Astrocyte of the spinal cord (primary cell): ENCODE results near the gene KLK10.

Experiments used
- DNase-seq: peaks from one replicate; pipeline ENCODE4 v3.0.0; 2011; ENCODE audit warnings: low read depth, low spot score
- H3K4me3 ChIP-seq: 2 replicates; pipeline ENCODE4 v1.5.1; 2011; ENCODE audit warnings: low read depth, mild to moderate bottlenecking, low read length, moderate library complexity
- in situ Hi-C: cut with HindIII; loops from 2 replicates; pipeline ENCODE4 v1.10.0; 2017; ENCODE audit warnings: low sequenced_read_pairs
- TF ChIP-seq, protein P1 (sequence below): IDR thresholded peaks from 2 replicates; pipeline ENCODE4 v1.5.1; 2012; ENCODE audit warnings: low read depth, mild to moderate bottlenecking, low read length, inconsistent platforms

The KLK10 gene, protein sequence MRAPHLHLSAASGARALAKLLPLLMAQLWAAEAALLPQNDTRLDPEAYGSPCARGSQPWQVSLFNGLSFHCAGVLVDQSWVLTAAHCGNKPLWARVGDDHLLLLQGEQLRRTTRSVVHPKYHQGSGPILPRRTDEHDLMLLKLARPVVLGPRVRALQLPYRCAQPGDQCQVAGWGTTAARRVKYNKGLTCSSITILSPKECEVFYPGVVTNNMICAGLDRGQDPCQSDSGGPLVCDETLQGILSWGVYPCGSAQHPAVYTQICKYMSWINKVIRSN

DNA sequence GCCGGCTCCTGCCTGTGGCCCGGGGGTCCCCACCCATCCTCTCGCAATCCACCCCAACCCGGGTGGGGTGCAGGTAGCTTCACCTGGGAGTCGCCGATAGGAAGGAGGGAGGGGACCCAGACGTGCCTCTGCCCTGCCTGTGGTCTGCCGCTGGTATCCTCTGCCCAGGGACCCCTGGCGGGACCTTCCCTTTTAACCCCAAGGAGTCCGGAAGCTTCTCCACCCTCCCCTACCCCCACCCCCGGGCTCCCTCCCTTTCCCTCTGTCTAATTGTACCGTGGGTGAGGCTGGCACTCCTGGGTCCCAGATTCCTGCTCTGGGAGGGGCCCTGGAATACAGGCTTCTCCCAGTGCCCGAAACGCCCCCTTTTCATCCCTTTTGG lies at the start of gene KLK10:
KLK10 (minus strand) TSS at position 166 of the 382 bp plus-strand sequence. CDS start 579 bp downstream, outside the sequence.
- no peak for DNase-seq
- TF ChIP-seq, protein P1, sequence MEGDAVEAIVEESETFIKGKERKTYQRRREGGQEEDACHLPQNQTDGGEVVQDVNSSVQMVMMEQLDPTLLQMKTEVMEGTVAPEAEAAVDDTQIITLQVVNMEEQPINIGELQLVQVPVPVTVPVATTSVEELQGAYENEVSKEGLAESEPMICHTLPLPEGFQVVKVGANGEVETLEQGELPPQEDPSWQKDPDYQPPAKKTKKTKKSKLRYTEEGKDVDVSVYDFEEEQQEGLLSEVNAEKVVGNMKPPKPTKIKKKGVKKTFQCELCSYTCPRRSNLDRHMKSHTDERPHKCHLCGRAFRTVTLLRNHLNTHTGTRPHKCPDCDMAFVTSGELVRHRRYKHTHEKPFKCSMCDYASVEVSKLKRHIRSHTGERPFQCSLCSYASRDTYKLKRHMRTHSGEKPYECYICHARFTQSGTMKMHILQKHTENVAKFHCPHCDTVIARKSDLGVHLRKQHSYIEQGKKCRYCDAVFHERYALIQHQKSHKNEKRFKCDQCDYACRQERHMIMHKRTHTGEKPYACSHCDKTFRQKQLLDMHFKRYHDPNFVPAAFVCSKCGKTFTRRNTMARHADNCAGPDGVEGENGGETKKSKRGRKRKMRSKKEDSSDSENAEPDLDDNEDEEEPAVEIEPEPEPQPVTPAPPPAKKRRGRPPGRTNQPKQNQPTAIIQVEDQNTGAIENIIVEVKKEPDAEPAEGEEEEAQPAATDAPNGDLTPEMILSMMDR = no peak
- in situ Hi-C loops = no loop called here
- no peak within 1 kb of the TSS for H3K4me3 ChIP-seq

DNA sequence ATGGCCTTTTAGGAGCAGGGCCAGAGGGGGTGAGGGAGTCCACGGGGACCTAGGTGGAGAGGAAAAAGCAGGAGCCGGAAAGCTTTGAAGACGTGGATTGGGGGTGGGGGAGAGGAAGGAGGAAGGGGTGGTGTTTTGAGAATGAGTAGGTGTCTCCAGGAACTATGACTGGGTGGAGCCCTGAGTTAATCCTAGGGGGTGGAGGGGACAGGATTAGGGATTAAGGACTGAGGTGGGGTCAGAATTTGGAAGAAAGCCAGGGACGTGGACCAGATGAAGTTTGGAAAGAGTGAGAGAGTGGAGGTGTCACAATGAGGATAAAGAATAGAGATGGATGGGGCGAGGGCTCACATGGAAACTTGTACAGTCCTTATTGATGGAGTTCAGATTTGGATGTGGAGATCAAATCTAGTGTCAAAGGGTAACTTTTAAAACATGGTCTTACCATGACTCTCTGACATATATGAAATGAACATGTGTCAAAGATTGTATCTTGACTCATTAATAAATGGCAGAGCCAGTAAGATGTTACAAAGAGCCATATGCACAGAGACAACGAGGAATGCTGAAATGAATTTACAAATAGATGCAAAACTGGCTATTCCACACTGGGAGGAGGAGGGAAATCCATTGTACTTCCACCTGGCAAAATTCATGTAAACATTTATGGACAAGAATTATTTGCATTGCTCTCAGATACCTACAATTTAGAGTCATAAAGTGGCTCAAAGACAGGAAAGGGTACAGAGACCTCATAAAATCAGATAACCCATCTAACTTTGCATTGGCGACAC lies 47.1 kb upstream of the KLK10 start:
- H3K4me3 ChIP-seq = no peak overlapping the region
- TF ChIP-seq, protein P1 = no peak
- in situ Hi-C loops = no loop called here
- no peak for DNase-seq

DNA sequence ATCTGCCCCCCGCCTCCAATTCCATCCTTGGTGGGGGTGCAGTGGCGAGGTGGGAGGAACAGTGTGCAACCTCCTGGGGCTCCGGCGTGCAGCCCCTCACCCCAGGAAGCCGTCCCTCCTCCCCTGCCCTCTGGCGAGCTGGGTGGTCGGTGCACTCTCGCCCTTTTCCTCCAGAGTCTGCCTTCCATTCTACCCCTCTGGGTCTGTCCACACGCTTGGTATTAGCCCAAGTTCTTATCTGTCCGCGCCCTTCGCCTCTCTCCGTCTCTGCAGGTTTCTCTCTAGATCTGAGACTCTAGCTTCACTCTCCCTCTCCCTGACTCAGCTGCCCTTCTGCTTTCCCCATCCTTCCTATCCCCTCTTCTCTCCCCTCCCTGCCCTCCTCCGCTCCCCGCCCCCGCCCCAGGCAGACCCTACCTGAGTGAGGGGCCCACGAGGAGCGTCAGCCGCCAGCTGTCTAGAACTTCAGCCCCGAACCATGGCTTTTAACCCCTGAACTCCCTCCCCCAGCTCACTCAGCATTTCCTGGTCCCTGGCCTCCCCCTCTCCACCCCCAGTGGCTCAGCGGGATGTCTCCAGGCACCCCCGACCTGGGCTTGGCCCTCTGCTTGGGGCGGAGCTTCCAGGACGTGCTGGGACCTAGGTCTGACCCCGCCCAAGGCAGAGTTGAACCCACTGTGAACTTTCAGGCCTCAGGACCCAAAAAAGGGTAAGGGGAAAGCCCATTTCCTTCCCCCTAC lies 45.9 kb upstream of the KLK10 start:
- H3K4me3 ChIP-seq = no peak overlapping the region
- TF ChIP-seq, protein P1 = no peak
- in situ Hi-C loops = no loop called here
- DNase-seq = no peak

DNA sequence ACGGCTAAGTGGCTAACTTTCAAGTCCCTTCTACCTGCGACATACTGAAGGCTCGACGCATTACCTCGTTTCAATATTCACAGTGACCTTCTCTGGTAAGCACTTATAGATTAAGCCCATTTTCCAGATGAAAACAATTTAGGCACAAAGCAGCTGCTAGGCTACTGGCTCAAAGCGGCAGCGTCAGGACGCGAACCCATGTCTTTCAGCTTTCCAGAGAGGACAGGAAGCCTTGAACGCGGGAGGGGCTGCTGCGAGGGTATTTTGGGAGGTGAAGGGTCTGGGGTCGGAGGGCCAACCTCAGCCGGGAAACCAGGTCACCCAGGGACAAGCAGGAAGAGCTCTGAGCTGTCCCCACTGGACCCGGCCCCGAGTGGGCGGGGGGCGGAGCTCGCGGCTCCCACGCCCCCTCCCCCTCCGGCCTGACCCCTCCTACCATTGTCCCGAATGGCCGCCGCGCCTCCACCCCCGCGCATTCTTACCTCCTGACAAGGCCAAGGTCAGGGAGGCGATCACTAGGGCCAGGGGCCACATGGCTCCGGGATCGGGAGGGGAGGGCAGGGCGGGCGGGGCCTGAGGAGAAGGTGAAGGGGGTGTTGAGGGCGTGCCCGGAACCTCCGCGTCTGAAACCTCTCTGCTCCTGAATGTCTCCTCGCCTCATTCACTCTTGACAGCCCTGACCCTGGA lies 45.2 kb upstream of the KLK10 start, which contains the start of gene KLK13:
KLK13 (minus strand) TSS at position 559 of the 687 bp plus-strand sequence; CDS start at position 534, 25 bp downstream.
- no peak within 1 kb of the TSS for H3K4me3 ChIP-seq
- no peak for DNase-seq
- TF ChIP-seq, protein P1 = no peak
- in situ Hi-C loops = no loop called here

DNA sequence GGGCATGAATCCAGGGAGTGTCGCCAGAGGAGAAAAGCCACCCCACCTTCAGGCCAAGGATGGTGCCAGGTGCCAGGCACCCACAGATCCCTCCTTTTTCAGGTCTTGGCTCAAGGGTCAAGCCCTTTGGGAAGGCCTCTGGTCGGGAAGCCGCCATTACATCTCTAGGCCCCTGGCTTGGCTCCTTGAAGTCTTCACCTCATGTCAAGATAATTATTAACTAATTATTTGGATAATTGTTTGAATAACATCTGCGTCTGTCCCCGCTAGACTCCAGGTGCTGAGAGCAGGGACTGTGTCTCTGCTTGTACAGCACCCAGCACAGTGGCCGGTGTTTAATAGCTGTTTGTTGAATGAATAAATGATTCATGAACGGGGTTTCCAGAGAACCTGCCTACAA lies 44.2 kb upstream of the KLK10 start:
- H3K4me3 ChIP-seq = no peak overlapping the region
- no peak for DNase-seq
- TF ChIP-seq, protein P1 = no peak
- in situ Hi-C loops = no loop called here

DNA sequence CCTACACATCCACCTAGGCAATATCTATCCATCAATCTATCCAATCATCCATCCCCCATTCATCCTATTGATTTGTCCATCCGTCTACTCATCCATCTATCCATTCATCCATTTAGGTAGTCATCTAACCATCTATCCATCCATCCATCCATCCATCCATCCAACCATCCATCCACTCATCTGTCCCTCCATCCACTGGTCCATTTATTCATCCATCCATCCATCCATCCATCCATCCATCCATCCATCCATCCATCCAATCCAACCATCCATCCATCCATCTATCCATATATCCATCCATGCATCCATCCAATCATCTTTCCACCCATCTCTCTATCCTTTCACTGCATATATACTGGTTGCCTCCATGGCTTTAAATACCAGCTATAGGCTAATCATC lies 41.5 kb upstream of the KLK10 start:
- no peak overlapping the region for H3K4me3 ChIP-seq
- in situ Hi-C loops = no loop called here
- DNase-seq = no peak
- TF ChIP-seq, protein P1 = no peak
